H9 (cell line): ENCODE results near the gene RBM38. TPM values are rescaled to one million over a fixed set of nuclear protein-coding genes. Genes with fewer than 3 reads are reported as not detected.

Experiments
- DNase-seq: peaks from one replicate; pipeline ENCODE4 v3.0.0-alpha.2; 2017
- H2AFZ ChIP-seq: one replicate; pipeline ENCODE4 v1.6.1; 2013; ENCODE audit warnings: mild to moderate bottlenecking, low read length, control low read depth, moderate library complexity
- H2AK5ac ChIP-seq: 2 replicates; pipeline ENCODE4 v1.6.1; 2013; ENCODE audit warnings: low read length, control low read depth, mixed read lengths; ENCODE audit not compliant: insufficient read length
- H2BK120ac ChIP-seq: one replicate; pipeline ENCODE4 v1.6.1; 2013; ENCODE audit warnings: low read depth, mild to moderate bottlenecking, low read length, control low read depth, inconsistent platforms; ENCODE audit not compliant: poor library complexity, severe bottlenecking
- H2BK12ac ChIP-seq: 2 replicates; pipeline ENCODE4 v1.6.1; 2013; ENCODE audit warnings: low read length, control low read depth, mixed read lengths, low read depth; ENCODE audit not compliant: insufficient read length
- H2BK15ac ChIP-seq: 2 replicates; pipeline ENCODE4 v1.6.1; 2013; ENCODE audit warnings: low read depth, low read length, control low read depth
- H2BK20ac ChIP-seq: one replicate; pipeline ENCODE4 v1.6.1; 2013; ENCODE audit warnings: low read depth, mild to moderate bottlenecking, low read length, control low read depth, inconsistent platforms; ENCODE audit not compliant: poor library complexity, severe bottlenecking
- H2BK5ac ChIP-seq: 2 replicates; pipeline ENCODE4 v1.6.1; 2013; ENCODE audit warnings: low read length, control low read depth, mixed read lengths; ENCODE audit not compliant: insufficient read length
- H3K14ac ChIP-seq: 2 replicates; pipeline ENCODE4 v1.6.1; 2013; ENCODE audit warnings: low read length, control low read depth; ENCODE audit not compliant: insufficient read depth
- H3K18ac ChIP-seq: 2 replicates; pipeline ENCODE4 v1.6.1; 2013; ENCODE audit warnings: low read depth, mild to moderate bottlenecking, mixed read lengths, low read length, control low read depth; ENCODE audit not compliant: insufficient read length
- H3K23ac ChIP-seq: 2 replicates; pipeline ENCODE4 v1.6.1; 2013; ENCODE audit warnings: low read length, control low read depth, mixed read lengths, low read depth; ENCODE audit not compliant: insufficient read length
- H3K23me2 ChIP-seq: 2 replicates; pipeline ENCODE4 v1.6.1; 2013; ENCODE audit warnings: low read depth, mild to moderate bottlenecking, mixed read lengths, low read length, control low read depth; ENCODE audit not compliant: insufficient read length, poor library complexity, severe bottlenecking
- H3K27ac ChIP-seq: 2 replicates; pipeline ENCODE4 v1.5.1; 2013; ENCODE audit warnings: low read length, control low read depth, mixed read lengths, low read depth; ENCODE audit not compliant: insufficient read length
- H3K27me3 ChIP-seq: 2 replicates; pipeline ENCODE4 v1.6.1; 2013; ENCODE audit warnings: low read length, control low read depth, inconsistent platforms; ENCODE audit not compliant: insufficient read depth
- H3K4ac ChIP-seq: 2 replicates; pipeline ENCODE4 v1.6.1; 2013; ENCODE audit warnings: low read depth, mild to moderate bottlenecking, control low read depth, inconsistent platforms, low read length, moderate library complexity
- H3K4me1 ChIP-seq: 2 replicates; pipeline ENCODE4 v1.6.1; 2013; ENCODE audit warnings: low read length, control low read depth, inconsistent platforms; ENCODE audit not compliant: insufficient read depth
- H3K4me2 ChIP-seq: 2 replicates; pipeline ENCODE4 v1.6.1; 2013; ENCODE audit warnings: low read length, control low read depth, mixed read lengths; ENCODE audit not compliant: insufficient read length, insufficient read depth
- H3K56ac ChIP-seq: 2 replicates; pipeline ENCODE4 v1.6.1; 2013; ENCODE audit warnings: low read depth, mild to moderate bottlenecking, mixed read lengths, low read length, control low read depth; ENCODE audit not compliant: insufficient read length
- H3K79me1 ChIP-seq: 2 replicates; pipeline ENCODE4 v1.6.1; 2013; ENCODE audit warnings: low read depth, mild to moderate bottlenecking, moderate library complexity, low read length, control low read depth, inconsistent platforms; ENCODE audit not compliant: insufficient read depth, poor library complexity, severe bottlenecking
- H3K79me2 ChIP-seq: 2 replicates; pipeline ENCODE4 v1.6.1; 2013; ENCODE audit warnings: low read length, control low read depth, inconsistent platforms; ENCODE audit not compliant: insufficient read depth
- H3K9ac ChIP-seq: 2 replicates; pipeline ENCODE4 v1.6.1; 2013; ENCODE audit warnings: low read length, control low read depth, mixed read lengths; ENCODE audit not compliant: insufficient read length; ENCODE audit errors: extremely low read depth
- H3K9me3 ChIP-seq: one replicate; pipeline ENCODE4 v1.6.1; 2013; ENCODE audit warnings: low read depth, low read length, inconsistent platforms; ENCODE audit not compliant: control insufficient read depth
- H3T11ph ChIP-seq: one replicate; pipeline ENCODE4 v1.6.1; 2013; ENCODE audit warnings: mild to moderate bottlenecking, low read length, control low read depth, inconsistent platforms
- H4K20me1 ChIP-seq: one replicate; pipeline ENCODE4 v1.6.1; 2013; ENCODE audit not compliant: control insufficient read depth, insufficient read length, insufficient read depth
- H4K5ac ChIP-seq: 2 replicates; pipeline ENCODE4 v1.6.1; 2013; ENCODE audit warnings: low read depth, mild to moderate bottlenecking, mixed read lengths, low read length, control low read depth; ENCODE audit not compliant: insufficient read length
- H4K8ac ChIP-seq: replicated peaks from 2 replicates; pipeline ENCODE4 v1.6.1; 2013; ENCODE audit warnings: low read length, control low read depth, mixed read lengths, low read depth; ENCODE audit not compliant: insufficient read length
- H4K91ac ChIP-seq: 2 replicates; pipeline ENCODE4 v1.6.1; 2013; ENCODE audit warnings: low read depth, mild to moderate bottlenecking, moderate library complexity, mixed read lengths, low read length, control low read depth; ENCODE audit not compliant: insufficient read length
- H3K27ac Mint-ChIP-seq, 3 experiments: 2 replicates in 2 of 3; 3 replicates in 1 of 3; pipeline ENCODE4 v1.8.0; 2020 to 2021; ENCODE audit warnings: mixed read lengths in 3 of 3, mild to moderate bottlenecking in 1 of 3, moderate library complexity in 1 of 3
- H3K27me3 Mint-ChIP-seq: 2 replicates; pipeline ENCODE4 v1.8.0; 2021; ENCODE audit warnings: low read depth, mild to moderate bottlenecking, moderate library complexity, mixed read lengths
- H3K36me3 Mint-ChIP-seq, 3 experiments: 2 replicates in 2 of 3; 3 replicates in 1 of 3; pipeline ENCODE4 v1.8.0; 2020 to 2021; ENCODE audit warnings: low read depth in 3 of 3, mixed read lengths in 3 of 3; ENCODE audit not compliant: insufficient read depth in 1 of 3
- H3K4me1 Mint-ChIP-seq, 2 experiments: 2 replicates each; pipeline ENCODE4 v1.8.0; 2020; ENCODE audit warnings: mixed read lengths in 2 of 2
- H3K4me3 Mint-ChIP-seq, 2 experiments: 2 replicates in 1 of 2; 3 replicates in 1 of 2; pipeline ENCODE4 v1.8.0; 2020 to 2021; ENCODE audit warnings: mild to moderate bottlenecking in 2 of 2, mixed read lengths in 2 of 2, moderate library complexity in 1 of 2
- H3K9me3 Mint-ChIP-seq, 2 experiments: 2 replicates in 1 of 2; 3 replicates in 1 of 2; pipeline ENCODE4 v1.8.0; 2020; ENCODE audit warnings: mild to moderate bottlenecking in 2 of 2, mixed read lengths in 2 of 2, moderate library complexity in 1 of 2
- CTCF ChIP-seq: fragments of 200-600 bp; sonication (generic); conservative IDR thresholded peaks from 3 replicates; pipeline ENCODE4 v1.8.0; 2021; ENCODE audit warnings: antibody characterized with exemption, mild to moderate bottlenecking
- WGBS: extraction: QIAGEN DNeasy Blood & Tissue Kit; methylation state at CpG from one replicate; pipeline ENCODE4 v1.1.7; 2013; ENCODE audit warnings: missing lambda C conversion rate, low lambda C conversion rate, mixed read lengths; ENCODE audit not compliant: insufficient read length; ENCODE audit errors: extremely low coverage; 5-methylcytosine and 5-hydroxymethylcytosine counted together
- total RNA-seq: library from RNA; stranded (reverse); gene quantifications from 2 replicates; pipeline ENCODE4 v1.2.1, GENCODE V29; 2021

RBM38 gene
- total RNA-seq, 1 experiment from 2014 or later = 66.8 TPM

GRCh38 chr20:57451431-57451794, 60.2 kb downstream of the RBM38 start:
- Histone ChIP-seq H2BK12ac (no peak overlapping the region), H3K18ac (no peak overlapping the region), H3K79me1 (no peaks in the 10 kb centered on the region), H4K91ac (no peak overlapping the region), H3K79me2 (no peaks in the 10 kb centered on the region), H2BK5ac (no peak overlapping the region), H2BK20ac (no peak overlapping the region), H2AFZ (no peak overlapping the region), H3T11ph (no peak overlapping the region), H3K23me2 (no peaks in the 10 kb centered on the region), H3K4me1 (no peaks in the 10 kb centered on the region), H3K9me3 (no peaks in the 10 kb centered on the region), H3K56ac (no peak overlapping the region), H3K4me2 (no peak overlapping the region), H4K20me1 (no peaks in the 10 kb centered on the region), H2BK15ac (no peak overlapping the region), H2AK5ac (no peak overlapping the region), H3K23ac (no peak overlapping the region), H4K8ac (no peak overlapping the region), H4K5ac (no peak overlapping the region), H3K27me3 (peaks cover 3% of the 10 kb centered on the region; the same call in 1 of the 2 replicates), H3K14ac (no peak overlapping the region; the same call in 1 of the 2 replicates), H3K27ac (no peak overlapping the region), H3K4ac (no peak overlapping the region), H2BK120ac (no peak overlapping the region), H3K9ac (no peak overlapping the region)
- DNase-seq = no peak
- no CpG with 5 or more reads among the region's 7 CpGs for WGBS
- Mint-ChIP-seq H3K9me3 (no peaks in the 10 kb centered on the region; a peak in 2 of 5 replicates), H3K27ac (no peak overlapping the region), H3K27me3 (peaks cover 4% of the 10 kb centered on the region), H3K36me3 (no peaks in the 10 kb centered on the region), H3K4me1 (peaks cover 10 to 26% of the 10 kb centered on the region in 2 experiments), H3K4me3 (no peak overlapping the region)
- TF ChIP-seq CTCF = no peak
